ENCODE data around the gene CCDC88C. TPM values are rescaled to one million over a fixed set of nuclear protein-coding genes. Genes with fewer than 3 reads are reported as not detected.

Gene CCDC88C
- total RNA-seq, 1 experiment from 2014 or later = 64.8 TPM

DNA sequence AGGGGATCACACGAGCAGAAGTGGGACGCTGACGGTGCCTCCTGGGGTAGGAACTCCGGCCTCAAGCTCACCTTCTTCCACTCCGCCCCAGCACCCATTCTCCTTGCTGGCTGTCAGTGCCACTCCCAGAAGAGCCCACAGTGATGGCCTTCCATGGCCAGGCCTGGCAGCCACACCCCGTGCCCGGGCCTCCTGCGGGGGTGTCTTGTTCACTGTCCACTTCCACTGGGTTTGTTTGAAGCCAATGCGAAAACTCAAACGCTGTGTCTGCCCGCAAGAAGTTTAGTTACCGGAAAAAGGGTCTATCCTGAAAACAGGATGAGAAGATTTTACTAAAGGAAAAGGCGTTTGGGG is 38.1 kb downstream of the CCDC88C start (continued):
- TF ChIP-seq, protein P1, sequence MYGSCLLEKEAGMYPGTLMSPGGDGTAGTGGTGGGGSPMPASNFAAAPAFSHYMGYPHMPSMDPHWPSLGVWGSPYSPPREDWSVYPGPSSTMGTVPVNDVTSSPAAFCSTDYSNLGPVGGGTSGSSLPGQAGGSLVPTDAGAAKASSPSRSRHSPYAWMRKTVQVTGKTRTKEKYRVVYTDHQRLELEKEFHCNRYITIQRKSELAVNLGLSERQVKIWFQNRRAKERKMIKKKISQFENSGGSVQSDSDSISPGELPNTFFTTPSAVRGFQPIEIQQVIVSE (CRISPR knock-in tag; IDR thresholded peaks at IDR 0.05; ENCODE audit: borderline replicate concordance) = no peak
- TF ChIP-seq, protein P2, sequence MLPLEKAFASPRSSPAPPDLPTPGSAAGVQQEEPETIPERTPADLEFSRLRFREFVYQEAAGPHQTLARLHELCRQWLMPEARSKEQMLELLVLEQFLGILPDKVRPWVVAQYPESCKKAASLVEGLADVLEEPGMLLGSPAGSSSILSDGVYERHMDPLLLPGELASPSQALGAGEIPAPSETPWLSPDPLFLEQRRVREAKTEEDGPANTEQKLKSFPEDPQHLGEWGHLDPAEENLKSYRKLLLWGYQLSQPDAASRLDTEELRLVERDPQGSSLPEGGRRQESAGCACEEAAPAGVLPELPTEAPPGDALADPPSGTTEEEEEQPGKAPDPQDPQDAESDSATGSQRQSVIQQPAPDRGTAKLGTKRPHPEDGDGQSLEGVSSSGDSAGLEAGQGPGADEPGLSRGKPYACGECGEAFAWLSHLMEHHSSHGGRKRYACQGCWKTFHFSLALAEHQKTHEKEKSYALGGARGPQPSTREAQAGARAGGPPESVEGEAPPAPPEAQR (CRISPR knock-in tag; IDR thresholded peaks at IDR 0.05) = no peak
- no peak for TF ChIP-seq GABPB1 (CRISPR knock-in tag; IDR thresholded peaks at IDR 0.05)
- no peak for TF ChIP-seq TEAD4 (CRISPR knock-in tag; IDR thresholded peaks at IDR 0.05)
- no peak for TF ChIP-seq OVOL2 (CRISPR knock-in tag; IDR thresholded peaks at IDR 0.05; ENCODE audit: borderline replicate concordance)
- TF ChIP-seq NFATC4 (CRISPR knock-in tag; IDR thresholded peaks at IDR 0.05) = no peak
- TF ChIP-seq, protein P3, sequence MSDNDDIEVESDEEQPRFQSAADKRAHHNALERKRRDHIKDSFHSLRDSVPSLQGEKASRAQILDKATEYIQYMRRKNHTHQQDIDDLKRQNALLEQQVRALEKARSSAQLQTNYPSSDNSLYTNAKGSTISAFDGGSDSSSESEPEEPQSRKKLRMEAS (CRISPR knock-in tag; IDR thresholded peaks at IDR 0.05) = no peak
- no peak for TF ChIP-seq SP1 (CRISPR knock-in tag; conservative IDR thresholded peaks at IDR 0.05)
- TF ChIP-seq GRHL2 (CRISPR knock-in tag; IDR thresholded peaks at IDR 0.05; ENCODE audit: insufficient replicate concordance, severe bottlenecking) = no peak

DNA sequence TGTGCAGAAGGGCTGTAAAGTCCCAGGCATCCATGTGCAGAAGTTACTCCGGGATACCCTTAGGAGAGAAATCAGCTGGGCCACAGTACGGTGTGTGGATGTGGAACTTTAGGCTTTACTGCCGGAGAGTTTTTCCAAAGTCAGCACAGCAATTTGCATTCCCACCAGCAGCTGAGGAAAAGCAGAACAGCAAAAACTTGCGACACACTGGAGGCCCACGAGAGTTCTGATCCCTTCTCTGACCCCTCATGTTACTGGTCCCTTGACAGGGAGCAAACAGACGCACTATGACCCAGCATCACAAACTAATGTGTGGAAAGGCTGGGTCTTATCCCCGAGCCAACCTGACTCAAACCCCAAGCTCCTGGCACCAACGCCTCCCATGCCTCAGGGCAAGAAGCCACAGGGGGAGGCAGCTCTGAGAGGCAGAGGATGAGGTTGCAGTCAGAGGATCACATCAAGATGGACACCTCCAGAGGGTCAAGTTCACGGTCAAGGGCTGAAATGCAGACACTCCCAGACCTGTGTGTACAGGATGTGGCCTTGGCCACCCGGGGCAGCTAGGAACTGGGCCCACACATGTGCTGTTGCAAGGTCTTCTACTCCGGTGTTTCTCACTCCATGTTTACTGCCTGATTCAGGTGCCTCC is 38.6 kb downstream of the CCDC88C start:
- Mint-ChIP-seq H3K27ac (peak overlapping the region; percentile 55; the same call in 1 of the 2 replicates), H3K27me3 (ENCODE audit: low read depth) (no peaks in the 10 kb centered on the region), H3K4me3 (no peak overlapping the region), H3K4me1 (peaks cover 96% of the 10 kb centered on the region), H3K9me3 (no peaks in the 10 kb centered on the region), H3K36me3 (no peaks in the 10 kb centered on the region)
- ChIA-PET POLR2A (no interaction called here), CTCF (interaction anchor here (0.7 to 3.0 kb wide), 4 partner anchors 13 to 55 kb away, joined by 3 to 13 read pairs (median 5); no protein-coding TSS in a partner anchor)
- ATAC-seq = no peak
- no peak for DNase-seq (ENCODE audit: low spot score)
- TF ChIP-seq, protein P4, sequence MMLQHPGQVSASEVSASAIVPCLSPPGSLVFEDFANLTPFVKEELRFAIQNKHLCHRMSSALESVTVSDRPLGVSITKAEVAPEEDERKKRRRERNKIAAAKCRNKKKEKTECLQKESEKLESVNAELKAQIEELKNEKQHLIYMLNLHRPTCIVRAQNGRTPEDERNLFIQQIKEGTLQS (CRISPR knock-in tag; conservative IDR thresholded peaks at IDR 0.05) = no peak
- TF ChIP-seq ZNF317 (CRISPR knock-in tag; IDR thresholded peaks at IDR 0.05; ENCODE audit: borderline replicate concordance, low read depth) (no peak), TP53 (CRISPR knock-in tag; IDR thresholded peaks at IDR 0.05) (no peak), ZNF219 (CRISPR knock-in tag; IDR thresholded peaks at IDR 0.05; ENCODE audit: borderline replicate concordance) (no peak), ZNF232 (CRISPR knock-in tag; IDR thresholded peaks at IDR 0.05) (no peak), NFATC4 (CRISPR knock-in tag; IDR thresholded peaks at IDR 0.05) (no peak)
- TF ChIP-seq, protein P5, sequence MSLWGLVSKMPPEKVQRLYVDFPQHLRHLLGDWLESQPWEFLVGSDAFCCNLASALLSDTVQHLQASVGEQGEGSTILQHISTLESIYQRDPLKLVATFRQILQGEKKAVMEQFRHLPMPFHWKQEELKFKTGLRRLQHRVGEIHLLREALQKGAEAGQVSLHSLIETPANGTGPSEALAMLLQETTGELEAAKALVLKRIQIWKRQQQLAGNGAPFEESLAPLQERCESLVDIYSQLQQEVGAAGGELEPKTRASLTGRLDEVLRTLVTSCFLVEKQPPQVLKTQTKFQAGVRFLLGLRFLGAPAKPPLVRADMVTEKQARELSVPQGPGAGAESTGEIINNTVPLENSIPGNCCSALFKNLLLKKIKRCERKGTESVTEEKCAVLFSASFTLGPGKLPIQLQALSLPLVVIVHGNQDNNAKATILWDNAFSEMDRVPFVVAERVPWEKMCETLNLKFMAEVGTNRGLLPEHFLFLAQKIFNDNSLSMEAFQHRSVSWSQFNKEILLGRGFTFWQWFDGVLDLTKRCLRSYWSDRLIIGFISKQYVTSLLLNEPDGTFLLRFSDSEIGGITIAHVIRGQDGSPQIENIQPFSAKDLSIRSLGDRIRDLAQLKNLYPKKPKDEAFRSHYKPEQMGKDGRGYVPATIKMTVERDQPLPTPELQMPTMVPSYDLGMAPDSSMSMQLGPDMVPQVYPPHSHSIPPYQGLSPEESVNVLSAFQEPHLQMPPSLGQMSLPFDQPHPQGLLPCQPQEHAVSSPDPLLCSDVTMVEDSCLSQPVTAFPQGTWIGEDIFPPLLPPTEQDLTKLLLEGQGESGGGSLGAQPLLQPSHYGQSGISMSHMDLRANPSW (CRISPR knock-in tag; conservative IDR thresholded peaks at IDR 0.05; ENCODE audit: low read depth) = no peak
- TF ChIP-seq, protein P6, sequence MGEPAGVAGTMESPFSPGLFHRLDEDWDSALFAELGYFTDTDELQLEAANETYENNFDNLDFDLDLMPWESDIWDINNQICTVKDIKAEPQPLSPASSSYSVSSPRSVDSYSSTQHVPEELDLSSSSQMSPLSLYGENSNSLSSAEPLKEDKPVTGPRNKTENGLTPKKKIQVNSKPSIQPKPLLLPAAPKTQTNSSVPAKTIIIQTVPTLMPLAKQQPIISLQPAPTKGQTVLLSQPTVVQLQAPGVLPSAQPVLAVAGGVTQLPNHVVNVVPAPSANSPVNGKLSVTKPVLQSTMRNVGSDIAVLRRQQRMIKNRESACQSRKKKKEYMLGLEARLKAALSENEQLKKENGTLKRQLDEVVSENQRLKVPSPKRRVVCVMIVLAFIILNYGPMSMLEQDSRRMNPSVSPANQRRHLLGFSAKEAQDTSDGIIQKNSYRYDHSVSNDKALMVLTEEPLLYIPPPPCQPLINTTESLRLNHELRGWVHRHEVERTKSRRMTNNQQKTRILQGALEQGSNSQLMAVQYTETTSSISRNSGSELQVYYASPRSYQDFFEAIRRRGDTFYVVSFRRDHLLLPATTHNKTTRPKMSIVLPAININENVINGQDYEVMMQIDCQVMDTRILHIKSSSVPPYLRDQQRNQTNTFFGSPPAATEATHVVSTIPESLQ (CRISPR knock-in tag; IDR thresholded peaks at IDR 0.05) = no peak
- TF ChIP-seq, protein P7, sequence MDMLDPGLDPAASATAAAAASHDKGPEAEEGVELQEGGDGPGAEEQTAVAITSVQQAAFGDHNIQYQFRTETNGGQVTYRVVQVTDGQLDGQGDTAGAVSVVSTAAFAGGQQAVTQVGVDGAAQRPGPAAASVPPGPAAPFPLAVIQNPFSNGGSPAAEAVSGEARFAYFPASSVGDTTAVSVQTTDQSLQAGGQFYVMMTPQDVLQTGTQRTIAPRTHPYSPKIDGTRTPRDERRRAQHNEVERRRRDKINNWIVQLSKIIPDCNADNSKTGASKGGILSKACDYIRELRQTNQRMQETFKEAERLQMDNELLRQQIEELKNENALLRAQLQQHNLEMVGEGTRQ (CRISPR knock-in tag; IDR thresholded peaks at IDR 0.05) = no peak
- TF ChIP-seq, protein P8, sequence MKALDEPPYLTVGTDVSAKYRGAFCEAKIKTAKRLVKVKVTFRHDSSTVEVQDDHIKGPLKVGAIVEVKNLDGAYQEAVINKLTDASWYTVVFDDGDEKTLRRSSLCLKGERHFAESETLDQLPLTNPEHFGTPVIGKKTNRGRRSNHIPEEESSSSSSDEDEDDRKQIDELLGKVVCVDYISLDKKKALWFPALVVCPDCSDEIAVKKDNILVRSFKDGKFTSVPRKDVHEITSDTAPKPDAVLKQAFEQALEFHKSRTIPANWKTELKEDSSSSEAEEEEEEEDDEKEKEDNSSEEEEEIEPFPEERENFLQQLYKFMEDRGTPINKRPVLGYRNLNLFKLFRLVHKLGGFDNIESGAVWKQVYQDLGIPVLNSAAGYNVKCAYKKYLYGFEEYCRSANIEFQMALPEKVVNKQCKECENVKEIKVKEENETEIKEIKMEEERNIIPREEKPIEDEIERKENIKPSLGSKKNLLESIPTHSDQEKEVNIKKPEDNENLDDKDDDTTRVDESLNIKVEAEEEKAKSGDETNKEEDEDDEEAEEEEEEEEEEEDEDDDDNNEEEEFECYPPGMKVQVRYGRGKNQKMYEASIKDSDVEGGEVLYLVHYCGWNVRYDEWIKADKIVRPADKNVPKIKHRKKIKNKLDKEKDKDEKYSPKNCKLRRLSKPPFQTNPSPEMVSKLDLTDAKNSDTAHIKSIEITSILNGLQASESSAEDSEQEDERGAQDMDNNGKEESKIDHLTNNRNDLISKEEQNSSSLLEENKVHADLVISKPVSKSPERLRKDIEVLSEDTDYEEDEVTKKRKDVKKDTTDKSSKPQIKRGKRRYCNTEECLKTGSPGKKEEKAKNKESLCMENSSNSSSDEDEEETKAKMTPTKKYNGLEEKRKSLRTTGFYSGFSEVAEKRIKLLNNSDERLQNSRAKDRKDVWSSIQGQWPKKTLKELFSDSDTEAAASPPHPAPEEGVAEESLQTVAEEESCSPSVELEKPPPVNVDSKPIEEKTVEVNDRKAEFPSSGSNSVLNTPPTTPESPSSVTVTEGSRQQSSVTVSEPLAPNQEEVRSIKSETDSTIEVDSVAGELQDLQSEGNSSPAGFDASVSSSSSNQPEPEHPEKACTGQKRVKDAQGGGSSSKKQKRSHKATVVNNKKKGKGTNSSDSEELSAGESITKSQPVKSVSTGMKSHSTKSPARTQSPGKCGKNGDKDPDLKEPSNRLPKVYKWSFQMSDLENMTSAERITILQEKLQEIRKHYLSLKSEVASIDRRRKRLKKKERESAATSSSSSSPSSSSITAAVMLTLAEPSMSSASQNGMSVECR (CRISPR knock-in tag; IDR thresholded peaks at IDR 0.05; ENCODE audit: borderline replicate concordance) = no peak
- TF ChIP-seq, protein P9, sequence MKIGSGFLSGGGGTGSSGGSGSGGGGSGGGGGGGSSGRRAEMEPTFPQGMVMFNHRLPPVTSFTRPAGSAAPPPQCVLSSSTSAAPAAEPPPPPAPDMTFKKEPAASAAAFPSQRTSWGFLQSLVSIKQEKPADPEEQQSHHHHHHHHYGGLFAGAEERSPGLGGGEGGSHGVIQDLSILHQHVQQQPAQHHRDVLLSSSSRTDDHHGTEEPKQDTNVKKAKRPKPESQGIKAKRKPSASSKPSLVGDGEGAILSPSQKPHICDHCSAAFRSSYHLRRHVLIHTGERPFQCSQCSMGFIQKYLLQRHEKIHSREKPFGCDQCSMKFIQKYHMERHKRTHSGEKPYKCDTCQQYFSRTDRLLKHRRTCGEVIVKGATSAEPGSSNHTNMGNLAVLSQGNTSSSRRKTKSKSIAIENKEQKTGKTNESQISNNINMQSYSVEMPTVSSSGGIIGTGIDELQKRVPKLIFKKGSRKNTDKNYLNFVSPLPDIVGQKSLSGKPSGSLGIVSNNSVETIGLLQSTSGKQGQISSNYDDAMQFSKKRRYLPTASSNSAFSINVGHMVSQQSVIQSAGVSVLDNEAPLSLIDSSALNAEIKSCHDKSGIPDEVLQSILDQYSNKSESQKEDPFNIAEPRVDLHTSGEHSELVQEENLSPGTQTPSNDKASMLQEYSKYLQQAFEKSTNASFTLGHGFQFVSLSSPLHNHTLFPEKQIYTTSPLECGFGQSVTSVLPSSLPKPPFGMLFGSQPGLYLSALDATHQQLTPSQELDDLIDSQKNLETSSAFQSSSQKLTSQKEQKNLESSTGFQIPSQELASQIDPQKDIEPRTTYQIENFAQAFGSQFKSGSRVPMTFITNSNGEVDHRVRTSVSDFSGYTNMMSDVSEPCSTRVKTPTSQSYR (CRISPR knock-in tag; IDR thresholded peaks at IDR 0.05) = no peak
